AG08396 (cell line): ENCODE data around the gene CCDC149.
A peak's percentile ranks its signal among the peaks of the same experiment; 100 is the strongest.

Experiments used
- DNase-seq: peaks from one replicate; pipeline ENCODE4 v3.0.0; 2012; ENCODE audit warnings: low spot score, mixed read lengths

CCDC149 gene

GRCh38 chr4:24777536-24778463 lies 135.0 kb downstream of the CCDC149 start:
- no peak for DNase-seq

DNA sequence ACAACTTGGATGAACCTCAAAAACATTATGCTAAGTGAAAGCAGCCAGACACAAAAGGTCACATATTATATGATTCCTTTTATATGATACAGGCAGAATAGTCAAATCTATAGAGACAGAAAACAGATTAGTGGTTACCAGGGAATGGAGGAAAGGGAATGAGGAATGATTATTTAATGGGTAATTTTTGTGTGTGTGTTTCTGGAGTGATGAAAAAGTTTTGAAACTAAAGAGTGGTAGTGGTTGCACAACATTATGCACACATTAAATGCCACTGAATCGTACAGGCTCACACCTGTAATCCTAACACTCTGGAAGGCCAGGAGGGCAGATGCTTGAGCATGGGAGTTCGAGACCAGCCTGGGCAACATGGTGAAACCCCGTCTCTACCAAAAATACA lies 137.1 kb downstream of the CCDC149 start:
- DNase-seq = no peak

- DNase-seq = no peak
Observed at GRCh38 chr4:24775032-24775605, 137.7 kb downstream of the CCDC149 start.

DNA sequence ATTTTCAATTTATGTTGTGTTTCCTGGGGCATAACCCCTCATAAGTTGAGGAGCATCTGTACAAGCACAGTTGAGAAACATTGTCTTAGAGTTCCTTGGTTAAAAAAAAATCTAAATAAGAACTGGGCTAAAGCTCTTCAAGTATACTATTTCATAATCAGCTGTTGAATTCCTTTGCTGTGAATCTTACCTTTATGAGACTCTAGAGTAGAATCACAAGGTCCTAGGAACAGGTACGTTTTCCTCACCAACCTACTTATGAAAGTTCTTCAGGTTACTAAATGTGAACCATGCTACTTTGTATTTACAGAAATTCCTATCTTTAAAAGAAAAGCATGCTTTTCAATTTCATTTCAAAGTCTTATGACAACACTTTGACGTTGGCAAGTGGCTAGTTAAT lies 138.4 kb downstream of the CCDC149 start:
- no peak for DNase-seq

GRCh38 chr4:24772952-24773351 lies 139.9 kb downstream of the CCDC149 start:
- no peak for DNase-seq

- no peak for DNase-seq
Observed at GRCh38 chr4:24772061-24772705, 140.7 kb downstream of the CCDC149 start.

DNA sequence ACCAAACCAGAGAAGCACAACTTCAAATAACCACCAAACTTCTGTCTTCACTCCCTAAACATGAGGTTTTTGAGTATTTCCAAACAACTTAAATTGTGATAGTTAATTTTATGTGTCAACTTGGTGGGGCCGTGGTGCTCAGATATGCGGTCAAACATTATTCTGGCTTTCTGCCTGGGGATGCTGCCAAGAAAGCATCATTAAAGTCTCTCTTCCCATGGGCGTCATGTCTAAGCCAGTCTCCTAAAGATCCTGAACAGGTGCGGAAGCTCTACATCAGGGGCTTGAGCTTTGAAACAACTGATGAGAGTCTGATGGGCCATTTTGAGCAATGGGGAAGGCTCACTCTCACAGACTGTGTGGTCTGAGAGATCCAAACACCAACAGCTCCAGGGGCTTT lies 141.6 kb downstream of the CCDC149 start:
- no peak for DNase-seq

DNA sequence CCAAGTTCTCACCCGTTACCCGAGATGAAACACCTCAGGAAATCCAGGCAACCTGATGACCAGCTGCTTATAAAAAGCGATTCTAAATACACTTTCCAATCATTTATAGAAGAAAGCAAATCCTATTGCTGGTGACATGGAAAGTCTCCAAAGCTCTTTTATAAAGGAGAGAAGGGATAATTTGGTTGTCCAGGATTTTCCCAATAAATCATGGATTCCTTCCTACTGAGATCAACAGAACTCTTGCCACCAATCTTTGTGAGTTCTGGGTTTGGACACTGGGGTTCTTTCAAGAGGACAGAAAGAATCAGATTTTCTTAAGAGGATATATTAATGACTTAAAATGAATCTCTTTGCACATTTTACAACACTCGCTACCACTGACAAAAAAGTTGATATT lies 142.2 kb downstream of the CCDC149 start:
- no peak for DNase-seq

GRCh38 chr4:24770032-24770584 lies 142.7 kb downstream of the CCDC149 start:
- peak; percentile 34 for DNase-seq

DNA sequence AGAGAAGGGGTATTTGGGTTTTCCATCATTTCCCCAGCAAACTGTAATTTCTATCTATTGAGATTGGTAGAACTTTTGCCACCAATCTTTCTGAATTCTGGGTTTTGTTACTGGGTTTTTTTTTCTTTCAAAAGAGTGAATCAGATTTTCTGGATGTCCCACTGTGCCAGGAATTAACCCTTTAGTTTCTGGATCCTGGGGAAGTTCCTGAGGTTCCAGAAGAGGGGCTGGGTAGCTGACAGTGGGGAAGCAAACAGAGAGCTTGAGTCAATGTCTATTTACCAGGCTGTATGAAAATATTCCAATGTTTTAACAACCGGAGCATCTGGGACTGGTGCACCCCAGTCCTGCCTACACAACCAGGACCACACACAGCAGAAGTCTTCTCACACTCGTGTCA lies 143.3 kb downstream of the CCDC149 start:
- no peak for DNase-seq

DNA sequence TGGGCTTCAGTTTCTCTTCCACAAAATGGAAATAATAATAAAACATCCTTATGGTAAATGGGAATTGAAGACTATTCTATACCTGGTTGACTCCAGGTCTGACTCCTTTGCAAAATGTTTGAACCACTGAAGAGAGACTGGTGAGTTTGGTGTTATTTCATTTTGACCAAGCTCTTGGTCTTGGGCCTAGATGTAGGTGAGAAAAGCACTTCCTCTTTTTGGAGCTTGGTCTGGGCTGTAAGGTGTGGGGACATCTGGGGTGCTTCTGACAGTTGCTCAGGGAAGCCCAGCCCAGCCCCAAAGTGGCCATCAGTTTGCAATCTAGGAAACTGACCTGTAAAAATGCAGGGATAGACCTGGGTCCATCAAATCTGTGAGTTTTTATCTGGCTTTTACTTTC lies 144.2 kb downstream of the CCDC149 start:
- DNase-seq = no peak

GRCh38 chr4:24768006-24768405 lies 144.8 kb downstream of the CCDC149 start:
- DNase-seq = no peak

GRCh38 chr4:24765376-24765988 lies 147.4 kb downstream of the CCDC149 start:
- DNase-seq = peak; percentile 49

- DNase-seq = no peak
Observed at GRCh38 chr4:24764345-24764744, 148.5 kb downstream of the CCDC149 start.

DNA sequence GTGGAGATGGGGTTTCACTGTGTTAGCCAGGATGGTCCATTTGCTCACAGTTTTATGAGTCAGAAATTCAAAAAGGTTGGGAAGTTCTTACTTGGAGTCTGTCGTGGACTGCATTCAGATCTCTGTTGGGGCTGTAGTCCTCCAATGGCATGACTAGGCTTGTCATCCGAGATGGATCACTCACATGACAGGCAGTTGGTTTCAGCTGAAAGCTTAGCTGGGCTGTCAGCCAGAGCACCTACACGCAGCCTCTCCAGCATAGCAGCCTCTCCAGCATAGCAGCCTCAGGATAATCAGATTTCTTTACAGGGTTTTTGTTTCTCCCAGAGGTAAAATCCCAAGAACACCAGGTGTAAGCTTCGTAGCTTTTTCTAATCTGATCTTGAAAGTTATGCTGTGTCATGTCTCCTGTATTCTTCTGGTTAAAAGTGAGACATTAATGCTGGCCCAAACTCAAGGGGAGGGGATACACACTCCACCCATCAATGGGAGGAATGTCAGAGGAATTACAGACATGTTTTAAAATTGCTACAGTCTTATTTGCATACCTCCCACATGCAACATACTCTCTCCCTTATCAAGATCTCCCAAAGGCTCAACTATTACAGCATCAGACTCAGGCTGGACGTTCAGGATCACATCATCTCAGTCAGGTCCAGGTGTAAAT lies 149.1 kb downstream of the CCDC149 start:
- DNase-seq = peak; percentile 16
